ENCODE data around the gene PILRA. TPM values are rescaled to one million over a fixed set of nuclear protein-coding genes. Genes with fewer than 3 reads are reported as not detected.

The PILRA gene
- total and polyA plus RNA-seq, 2 of the 13 experiments (the other 11 are each of a cell fraction or from before 2014, with no cell fraction given): 0.13 to 1.3 TPM

DNA sequence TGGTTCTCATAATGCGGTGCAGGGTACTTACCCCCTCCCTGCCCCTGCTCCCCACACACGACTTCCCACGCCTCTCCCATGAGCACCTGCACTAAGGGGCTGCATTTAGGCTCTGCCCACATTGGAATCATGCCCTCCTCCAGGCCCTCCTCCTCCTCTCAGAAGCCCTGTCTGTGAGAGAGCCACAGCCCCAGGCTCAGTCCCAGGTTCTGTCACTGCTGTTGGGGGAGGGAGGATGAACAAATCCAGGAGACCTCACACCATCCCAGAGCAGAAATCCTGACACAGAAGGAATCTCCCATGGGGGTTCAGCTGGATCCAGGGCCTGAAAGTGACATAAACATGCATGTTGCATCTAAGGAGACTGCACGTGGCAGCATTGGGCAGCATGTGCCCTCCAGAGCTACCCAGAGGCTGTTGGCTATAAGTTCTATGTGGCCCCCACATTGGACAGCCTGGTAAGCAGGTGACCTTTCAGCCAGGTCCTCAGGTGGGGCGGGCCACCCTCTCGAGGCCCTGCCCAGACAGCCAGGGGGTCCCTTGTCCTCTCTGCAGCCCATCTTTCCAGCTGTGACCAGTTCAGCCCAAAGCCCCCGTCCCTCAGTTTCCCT is 1.6 kb upstream of the PILRA start:
- peaks cover 9% of the 10 kb centered on the region; the same call in 1 of the 2 replicates for H3K4me1 ChIP-seq (ENCODE audit: insufficient read depth, low read length)
- POLR2A ChIA-PET: no interaction called here
- BruUV-seq (replicated peaks): no TSS peak
- H3K9ac ChIP-seq (ENCODE audit: insufficient read depth, low read depth, low read length): no peak overlapping the region
- CTCF ChIA-PET (ENCODE audit: low intra/inter-chr PET ratio, low total read pairs): no interaction called here
- no peaks in the 10 kb centered on the region for H3K36me3 ChIP-seq (replicated peaks in 1 of 2; ENCODE audit: control insufficient read depth in 1 of 2, insufficient read depth in 2 of 2, low read length in 2 of 2)
- H4K20me1 ChIP-seq (ENCODE audit: insufficient read depth, low read length): no peaks in the 10 kb centered on the region
- intact Hi-C loops (cut with micrococcal nuclease; ENCODE audit: unreplicated experiment) (no loop called here), in situ Hi-C loops (cut with HindIII; ENCODE audit: extremely low pct_ligation_motif_present, low pct_unique_long_range_greater_than_20kb) (no loop called here)
- H3K9me3 ChIP-seq (ENCODE audit: low read length): no peaks in the 10 kb centered on the region
- no peaks in the 10 kb centered on the region for H3K79me2 ChIP-seq (ENCODE audit: insufficient read depth, low read length)
- H3K27me3 ChIP-seq (ENCODE audit: control insufficient read depth in 1 of 2, insufficient read depth in 2 of 2, low read length in 2 of 2): no peaks in the 10 kb centered on the region; a peak in 2 of 5 replicates
- H3K4me2 ChIP-seq (ENCODE audit: low read depth, low read length): no peak overlapping the region
- H3K27ac ChIP-seq (ENCODE audit: extremely low read length, insufficient read depth, low read length): no peak overlapping the region
- FAIRE-seq (no peak), ATAC-seq (peak; percentile 12), DNase-seq (ENCODE audit: low spot score) (no peak)
- TF ChIP-seq AGO2 (optimal IDR thresholded peaks at IDR 0.05; ENCODE audit: low read depth, low read length): no peak
- no peak for TF ChIP-seq ZNF724P (CRISPR knock-in tag; IDR thresholded peaks at IDR 0.05; ENCODE audit: borderline replicate concordance)
- no peak for TF ChIP-seq TFDP1 (CRISPR knock-in tag; IDR thresholded peaks at IDR 0.05; ENCODE audit: borderline replicate concordance)
- no peak for TF ChIP-seq NFIC (IDR thresholded peaks at IDR 0.05; ENCODE audit: low read length)
- TF ChIP-seq MNT (IDR thresholded peaks at IDR 0.05): peak; percentile 51; the same call in 1 of the 2 replicates
- TF ChIP-seq AKAP8 (CRISPR knock-in tag; IDR thresholded peaks at IDR 0.05): no peak
- TF ChIP-seq ZSCAN9 (CRISPR knock-in tag; IDR thresholded peaks at IDR 0.05; ENCODE audit: borderline replicate concordance): no peak
- TF ChIP-seq POLR2A (IDR thresholded peaks at IDR 0.05; ENCODE audit: insufficient read depth in 1 of 2, low read depth in 2 of 2, low read length in 2 of 2): peak in 1 of 2 experiments; percentile 25; a peak in 1 of 4 replicates
- TF ChIP-seq ZNF574 (CRISPR knock-in tag; IDR thresholded peaks at IDR 0.05): no peak
- TF ChIP-seq CREM (IDR thresholded peaks at IDR 0.05): no peak
- no peak for TF ChIP-seq CREM (CRISPR knock-in tag; IDR thresholded peaks at IDR 0.05)
- 76% methylated on average over 4 of the region's 7 CpGs for WGBS (ENCODE audit: low lambda C conversion rate)
- H2AFZ ChIP-seq (ENCODE audit: low read length): no peak overlapping the region
- H3K4me3 ChIP-seq (replicated peaks in 1 of 3; ENCODE audit: insufficient read depth in 1 of 3, low read depth in 2 of 3, low read length in 3 of 3): no peak overlapping the region

Data from HepG2 (cell line).